H1 (cell line): ENCODE data around the gene GRIN3A. TPM values are rescaled to one million over a fixed set of nuclear protein-coding genes. Genes with fewer than 3 reads are reported as not detected.
"Not testable (repeated sequence)": the region's sequence is repeated elsewhere in the genome, so short reads cannot be mapped to it uniquely, and the experiment has no call there.

ENCODE experiments used
- CTCF ChIA-PET: fragments of 300-600 bp; sonication (Branson Sonifier 250); formaldehyde crosslinking; loops from one replicate; lab custom pipeline; 2021; ENCODE audit not compliant: partially characterized antibody; lab: Charles Lee
- POLR2A ChIA-PET: fragments of 300-600 bp; sonication (Branson Sonifier 250); formaldehyde crosslinking; loops from one replicate; lab custom pipeline; 2021; ENCODE audit warnings: inconsistent platforms; ENCODE audit not compliant: partially characterized antibody; lab: Charles Lee
- DNase-seq, 2 experiments: peaks; one replicate each; pipeline versions ENCODE4 v3.0.0 to v3.0.0-alpha.2; 2010 to 2022; ENCODE audit warnings: low spot score in 2 of 2, low read depth in 1 of 2, mixed read lengths in 1 of 2
- FAIRE-seq: peaks from 2 replicates; lab custom pipeline; 2011; peaks lifted over from hg19 to GRCh38; lab: Jason Lieb, UNC
- H2AFZ ChIP-seq: 2 replicates; pipeline ENCODE4 v1.8.1; 2012; ENCODE audit warnings: low read length, inconsistent platforms
- H2AK5ac ChIP-seq: 2 replicates; pipeline ENCODE4 v1.6.1; 2013; ENCODE audit warnings: low read depth, low read length
- H2BK120ac ChIP-seq: replicated peaks from 2 replicates; pipeline ENCODE3; 2013; ENCODE audit warnings: low read depth, low read length, inconsistent platforms
- H2BK12ac ChIP-seq: 2 replicates; pipeline ENCODE4 v1.6.1; 2013; ENCODE audit warnings: low read depth, low read length
- H2BK15ac ChIP-seq: 2 replicates; pipeline ENCODE4 v1.6.1; 2013; ENCODE audit warnings: low read length
- H2BK20ac ChIP-seq: 2 replicates; pipeline ENCODE4 v1.6.1; 2013; ENCODE audit warnings: low read length
- H2BK5ac ChIP-seq: 2 replicates; pipeline ENCODE4 v1.6.1; 2013; ENCODE audit warnings: low read depth, low read length
- H3K14ac ChIP-seq: 2 replicates; pipeline ENCODE4 v1.6.1; 2013; ENCODE audit warnings: inconsistent platforms; ENCODE audit not compliant: insufficient read length
- H3K18ac ChIP-seq: 2 replicates; pipeline ENCODE4 v1.6.1; 2013; ENCODE audit warnings: low read length; ENCODE audit errors: extremely low read depth
- H3K23ac ChIP-seq: 2 replicates; pipeline ENCODE4 v1.6.1; 2013; ENCODE audit warnings: inconsistent platforms; ENCODE audit not compliant: insufficient read length
- H3K23me2 ChIP-seq: 2 replicates; pipeline ENCODE4 v1.6.1; 2013; ENCODE audit warnings: low read depth, low read length
- H3K27ac ChIP-seq: 2 replicates; pipeline ENCODE4 v1.6.1; 2011; ENCODE audit warnings: low read depth, low read length, inconsistent platforms
- H3K27me3 ChIP-seq, 4 experiments: replicated peaks in 1 of 4; 1 replicate in 1 of 4; 2 replicates in 3 of 4; pipeline versions ENCODE4 v1.6.1 to v1.8.1; 2011 to 2013; ENCODE audit warnings: low read length in 3 of 4, mild to moderate bottlenecking in 3 of 4, inconsistent platforms in 2 of 4, mixed read lengths in 2 of 4, moderate library complexity in 1 of 4; ENCODE audit not compliant: control insufficient read depth in 3 of 4, insufficient read depth in 3 of 4; ENCODE audit errors: extremely low read depth in 1 of 4
- H3K36me3 ChIP-seq, 4 experiments: 2 replicates each; pipeline versions ENCODE4 v1.6.1 to v1.8.1; 2011 to 2013; ENCODE audit warnings: mild to moderate bottlenecking in 4 of 4, low read length in 3 of 4, moderate library complexity in 2 of 4, control low read depth in 1 of 4, inconsistent platforms in 1 of 4; ENCODE audit not compliant: insufficient read depth in 4 of 4, control insufficient read depth in 2 of 4
- H3K4ac ChIP-seq: replicated peaks from 2 replicates; pipeline ENCODE3; 2013; ENCODE audit warnings: low read length, low read depth, mixed read lengths, inconsistent platforms; ENCODE audit not compliant: insufficient read length
- H3K4me1 ChIP-seq, 4 experiments: replicated peaks in 1 of 4; 1 replicate in 1 of 4; 2 replicates in 3 of 4; pipeline versions ENCODE4 v1.6.1 to v1.8.1; 2011 to 2013; ENCODE audit warnings: low read length in 3 of 4, inconsistent platforms in 2 of 4, mixed read lengths in 1 of 4; ENCODE audit not compliant: insufficient read depth in 4 of 4, control insufficient read depth in 3 of 4
- H3K4me2 ChIP-seq, 2 experiments: 2 replicates each; pipeline versions ENCODE4 v1.6.1 to v1.8.1; 2011 to 2013; ENCODE audit warnings: low read depth in 2 of 2, low read length in 2 of 2, control low read depth in 1 of 2, inconsistent platforms in 1 of 2, mild to moderate bottlenecking in 1 of 2; ENCODE audit not compliant: insufficient read depth in 1 of 2
- H3K4me3 ChIP-seq, 4 experiments: fragments of 200-600, 300-600 bp in 1 of 4; sonication (generic), shearing (Covaris generic), sonication (Bioruptor Twin) in 1 of 4; 2 replicates each; pipeline versions ENCODE4 v1.5.1 to v1.8.1; 2011 to 2016; ENCODE audit warnings: low read length in 4 of 4, low read depth in 3 of 4, control low read depth in 2 of 4, inconsistent platforms in 2 of 4, mild to moderate bottlenecking in 2 of 4, mixed read lengths in 1 of 4, moderate library complexity in 1 of 4; ENCODE audit not compliant: insufficient read depth in 2 of 4; ENCODE audit errors: extremely low read depth in 1 of 4
- H3K56ac ChIP-seq: replicated peaks from 2 replicates; pipeline ENCODE3; 2013; ENCODE audit warnings: low read depth, mild to moderate bottlenecking, mixed read lengths, low read length, inconsistent platforms; ENCODE audit not compliant: insufficient read length
- H3K79me1 ChIP-seq: 2 replicates; pipeline ENCODE4 v1.6.1; 2013; ENCODE audit warnings: low read depth, low read length, control low read depth
- H3K79me2 ChIP-seq, 2 experiments: 2 replicates each; pipeline versions ENCODE4 v1.6.1 to v1.8.1; 2012 to 2013; ENCODE audit warnings: low read length in 2 of 2, mild to moderate bottlenecking in 2 of 2, inconsistent platforms in 1 of 2; ENCODE audit not compliant: insufficient read depth in 2 of 2, control insufficient read depth in 1 of 2
- H3K9ac ChIP-seq, 4 experiments: replicated peaks in 1 of 4; 1 replicate in 1 of 4; 2 replicates in 3 of 4; pipeline versions ENCODE4 v1.6.1 to v1.8.1; 2011 to 2013; ENCODE audit warnings: low read depth in 3 of 4, low read length in 3 of 4, control low read depth in 2 of 4, mild to moderate bottlenecking in 2 of 4, moderate library complexity in 2 of 4, inconsistent platforms in 1 of 4; ENCODE audit errors: extremely low read depth in 1 of 4
- H3K9me3 ChIP-seq, 2 experiments: 2 replicates each; pipeline versions ENCODE4 v1.6.1 to v1.8.1; 2012 to 2013; ENCODE audit warnings: mild to moderate bottlenecking in 2 of 2, moderate library complexity in 2 of 2, control low read depth in 1 of 2, inconsistent platforms in 1 of 2, low read depth in 1 of 2, low read length in 1 of 2, mixed read lengths in 1 of 2; ENCODE audit not compliant: insufficient read depth in 2 of 2
- H4K20me1 ChIP-seq, 2 experiments: replicated peaks in 1 of 2; 2 replicates each; pipeline versions ENCODE3 to v1.8.1; 2011 to 2013; ENCODE audit warnings: inconsistent platforms in 2 of 2, low read length in 2 of 2, mild to moderate bottlenecking in 1 of 2; ENCODE audit not compliant: insufficient read depth in 2 of 2, control insufficient read depth in 1 of 2
- H4K5ac ChIP-seq: 2 replicates; pipeline ENCODE4 v1.6.1; 2013; ENCODE audit warnings: low read length, low read depth, mixed read lengths, inconsistent platforms; ENCODE audit not compliant: insufficient read length
- H4K8ac ChIP-seq: 2 replicates; pipeline ENCODE4 v1.8.0; 2013; ENCODE audit warnings: mild to moderate bottlenecking, moderate library complexity, low read length, inconsistent platforms; ENCODE audit not compliant: insufficient read depth; ENCODE audit errors: extremely low read depth
- H4K91ac ChIP-seq: replicated peaks from 2 replicates; pipeline ENCODE3; 2013; ENCODE audit warnings: low read length, mixed read lengths, inconsistent platforms; ENCODE audit not compliant: insufficient read length
- RAD21 ChIP-seq, 2 experiments: IDR thresholded peaks in 1 of 2; conservative IDR thresholded peaks in 1 of 2; 2 replicates each; pipeline ENCODE4 v1.6.1; 2011; ENCODE audit warnings: low read depth in 2 of 2, low read length in 2 of 2, improper control_type of control experiment in 1 of 2, inconsistent platforms in 1 of 2, mild to moderate bottlenecking in 1 of 2, moderate library complexity in 1 of 2
- WGBS, 2 experiments: shearing (Covaris generic) in 1 of 2; methylation state at CpG; one replicate each; pipeline versions ENCODE4 v1.1.6 to v1.1.7; 2013 to 2015; ENCODE audit warnings: low lambda C conversion rate in 2 of 2, mixed read lengths in 2 of 2, inconsistent platforms in 1 of 2, low coverage in 1 of 2, missing lambda C conversion rate in 1 of 2; ENCODE audit not compliant: insufficient replicate concordance in 2 of 2, insufficient coverage in 1 of 2, insufficient read length in 1 of 2; ENCODE audit errors: extremely low coverage in 1 of 2, missing lambda C conversion rate in 1 of 2; 5-methylcytosine and 5-hydroxymethylcytosine counted together
- polyA plus RNA-seq, 7 experiments: library from polyadenylated mRNA; depleted of rRNA in 3 of 7; stranded (reverse) in 5 of 7; unstranded in 2 of 7; fragments of >200 nt in 5 of 7; fragments of 200-250 nt in 2 of 7; gene quantifications; 1 replicate in 5 of 7; 2 replicates in 1 of 7; 4 replicates in 1 of 7; pipeline versions ENCODE4 v1.2.1 to v1.2.3, GENCODE V29; 2011 to 2013; ENCODE audit warnings: missing spikeins in 2 of 7, mixed read lengths in 2 of 7
- total RNA-seq: library from RNA; stranded (reverse); fragmentation: NEBNext Ultra II Directional; extraction: Animal tissue kit (Norgen Biotek cat#: 25700); gene quantifications from 2 replicates; pipeline ENCODE4 v1.2.1, GENCODE V29; 2021
- TF ChIP-seq, protein P1 (sequence below), 3 experiments: IDR thresholded peaks; 1 replicate in 2 of 3; 2 replicates in 1 of 3; pipeline versions ENCODE4 v1.5.1 to v1.6.1; 2011; ENCODE audit warnings: low read length in 3 of 3, mild to moderate bottlenecking in 3 of 3, inconsistent platforms in 2 of 3, low read depth in 1 of 3, moderate library complexity in 1 of 3; ENCODE audit not compliant: insufficient read depth in 1 of 3; ENCODE audit errors: control extremely low read depth in 1 of 3

Gene GRIN3A
- total and polyA plus RNA-seq, 2 of the 8 experiments (the other 6 are each of a cell fraction or from before 2014, with no cell fraction given) = 0.04 TPM; not detected in 1

DNA sequence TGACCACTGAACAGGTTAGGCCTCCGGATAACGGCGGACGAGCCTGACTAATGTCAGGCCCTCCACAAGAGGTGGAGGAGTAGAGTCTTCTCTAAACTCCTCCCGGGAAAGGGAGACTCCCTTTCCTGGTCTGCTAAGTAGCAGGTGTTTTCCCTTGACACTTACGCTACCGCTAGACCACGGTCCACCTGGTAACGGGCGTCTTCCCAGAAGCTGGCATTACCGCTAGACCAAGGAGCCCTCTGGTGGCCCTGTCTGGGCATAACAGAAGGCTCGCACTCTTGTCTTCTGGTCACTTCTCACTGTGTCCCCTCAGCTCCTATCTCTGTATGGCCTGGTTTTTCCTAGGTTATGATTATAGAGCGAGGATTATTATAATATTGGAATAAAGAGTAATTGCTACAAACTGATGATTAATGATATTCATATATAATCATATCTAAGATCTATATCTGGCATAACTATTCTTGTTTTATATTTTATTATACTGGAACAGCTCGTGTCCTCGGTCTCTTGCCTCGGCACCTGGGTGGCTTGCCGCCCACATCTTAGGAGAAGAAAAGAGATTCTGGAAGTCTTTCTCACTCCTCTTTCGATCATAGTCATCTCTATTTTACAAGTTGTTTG lies 188.9 kb downstream of the GRIN3A start:
- CTCF ChIA-PET = interaction anchor here (0.6 to 1.7 kb wide), 13 partner anchors 9 to 863 kb away, joined by 3 to 10 read pairs (median 3); no protein-coding TSS in a partner anchor

More for the DNA sequence above, 188.9 kb downstream of the GRIN3A start:
- H2BK20ac ChIP-seq, H3K9me3 ChIP-seq, H2BK120ac ChIP-seq, H4K5ac ChIP-seq, H3K4me3 ChIP-seq, FAIRE-seq, H3K27ac ChIP-seq: not testable (repeated sequence)
- peak; percentile 30 to 39; a peak in 3 of 4 replicates for TF ChIP-seq RAD21 (IDR thresholded peaks at IDR 0.05 in 1 of 2, conservative IDR thresholded peaks at IDR 0.05 in 1 of 2; ENCODE audit: low read depth in 2 of 2, low read length in 2 of 2)
- TF ChIP-seq, protein P1, sequence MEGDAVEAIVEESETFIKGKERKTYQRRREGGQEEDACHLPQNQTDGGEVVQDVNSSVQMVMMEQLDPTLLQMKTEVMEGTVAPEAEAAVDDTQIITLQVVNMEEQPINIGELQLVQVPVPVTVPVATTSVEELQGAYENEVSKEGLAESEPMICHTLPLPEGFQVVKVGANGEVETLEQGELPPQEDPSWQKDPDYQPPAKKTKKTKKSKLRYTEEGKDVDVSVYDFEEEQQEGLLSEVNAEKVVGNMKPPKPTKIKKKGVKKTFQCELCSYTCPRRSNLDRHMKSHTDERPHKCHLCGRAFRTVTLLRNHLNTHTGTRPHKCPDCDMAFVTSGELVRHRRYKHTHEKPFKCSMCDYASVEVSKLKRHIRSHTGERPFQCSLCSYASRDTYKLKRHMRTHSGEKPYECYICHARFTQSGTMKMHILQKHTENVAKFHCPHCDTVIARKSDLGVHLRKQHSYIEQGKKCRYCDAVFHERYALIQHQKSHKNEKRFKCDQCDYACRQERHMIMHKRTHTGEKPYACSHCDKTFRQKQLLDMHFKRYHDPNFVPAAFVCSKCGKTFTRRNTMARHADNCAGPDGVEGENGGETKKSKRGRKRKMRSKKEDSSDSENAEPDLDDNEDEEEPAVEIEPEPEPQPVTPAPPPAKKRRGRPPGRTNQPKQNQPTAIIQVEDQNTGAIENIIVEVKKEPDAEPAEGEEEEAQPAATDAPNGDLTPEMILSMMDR (IDR thresholded peaks at IDR 0.05; ENCODE audit: control extremely low read depth in 1 of 3, insufficient read depth in 1 of 3, low read depth in 1 of 3, low read length in 3 of 3) = peak; percentile 2 to 12 (median 10); a peak in 2 of 4 replicates
- TF ChIP-seq, all 59 proteins: peak for 2; not testable (repeated sequence) for 57
- not testable (repeated sequence) for H3K9ac ChIP-seq, H2BK5ac ChIP-seq, H3K79me2 ChIP-seq, H3K14ac ChIP-seq, H2AK5ac ChIP-seq, H3K4me1 ChIP-seq, H3K23me2 ChIP-seq, H3K18ac ChIP-seq, H3K23ac ChIP-seq, H3K4ac ChIP-seq, H2BK15ac ChIP-seq, H3K79me1 ChIP-seq, H3K4me2 ChIP-seq, H4K8ac ChIP-seq, H2AFZ ChIP-seq, H2BK12ac ChIP-seq, H4K20me1 ChIP-seq, H3K27me3 ChIP-seq, H4K91ac ChIP-seq, H3K56ac ChIP-seq
- POLR2A ChIA-PET = interaction anchor here (0.7 kb wide), 1 partner anchor 151 kb away, joined by 3 read pairs; the partner anchor contains the start of genes MRPL50 and ZNF189
- WGBS, 2 experiments = 74% methylated on average over 18 of the region's 18 CpGs; no CpG with 5 or more reads in 1 of the 2 experiments
- H3K36me3 ChIP-seq = peaks cover 17 to 89% (median 57%) of the 10 kb centered on the region in 4 experiments
- peak in 1 of 2 experiments; percentile 66 for DNase-seq
